Measurements from ENCODE around the gene SCML2.

DNA sequence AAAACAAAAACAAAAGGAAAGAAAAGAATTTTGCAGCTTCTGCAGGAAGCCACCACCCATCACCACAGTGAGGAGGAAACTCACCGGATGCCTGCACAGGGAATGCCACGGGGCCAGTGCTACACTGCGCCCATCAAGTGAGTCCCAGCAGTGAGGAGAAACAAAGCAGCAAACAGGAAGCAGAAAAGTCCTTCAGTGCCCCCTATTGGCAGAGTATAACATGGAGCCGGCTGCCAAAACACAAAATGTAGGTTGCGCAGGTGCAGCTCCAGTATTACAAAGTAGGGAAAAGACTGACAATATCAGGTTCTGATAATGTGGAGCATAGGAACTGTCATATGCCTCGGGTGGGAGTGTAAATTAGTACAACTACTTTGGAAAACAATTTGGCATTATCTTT is 23.3 kb upstream of the SCML2 start:
- TF ChIP-seq, protein P1, sequence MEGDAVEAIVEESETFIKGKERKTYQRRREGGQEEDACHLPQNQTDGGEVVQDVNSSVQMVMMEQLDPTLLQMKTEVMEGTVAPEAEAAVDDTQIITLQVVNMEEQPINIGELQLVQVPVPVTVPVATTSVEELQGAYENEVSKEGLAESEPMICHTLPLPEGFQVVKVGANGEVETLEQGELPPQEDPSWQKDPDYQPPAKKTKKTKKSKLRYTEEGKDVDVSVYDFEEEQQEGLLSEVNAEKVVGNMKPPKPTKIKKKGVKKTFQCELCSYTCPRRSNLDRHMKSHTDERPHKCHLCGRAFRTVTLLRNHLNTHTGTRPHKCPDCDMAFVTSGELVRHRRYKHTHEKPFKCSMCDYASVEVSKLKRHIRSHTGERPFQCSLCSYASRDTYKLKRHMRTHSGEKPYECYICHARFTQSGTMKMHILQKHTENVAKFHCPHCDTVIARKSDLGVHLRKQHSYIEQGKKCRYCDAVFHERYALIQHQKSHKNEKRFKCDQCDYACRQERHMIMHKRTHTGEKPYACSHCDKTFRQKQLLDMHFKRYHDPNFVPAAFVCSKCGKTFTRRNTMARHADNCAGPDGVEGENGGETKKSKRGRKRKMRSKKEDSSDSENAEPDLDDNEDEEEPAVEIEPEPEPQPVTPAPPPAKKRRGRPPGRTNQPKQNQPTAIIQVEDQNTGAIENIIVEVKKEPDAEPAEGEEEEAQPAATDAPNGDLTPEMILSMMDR (IDR thresholded peaks at IDR 0.05), result peak; percentile 27
- TF ChIP-seq EZH2 (IDR thresholded peaks at IDR 0.05; ENCODE audit: borderline replicate concordance, insufficient read depth, low read depth, low read length, poor library complexity, severe bottlenecking), result no peak

Measured in B cell (primary cell).